GM12864 (cell line): ENCODE results near the gene DNAH8.
"Not testable (repeated sequence)": the region's sequence is repeated elsewhere in the genome, so short reads cannot be mapped to it uniquely, and the experiment has no call there.

ENCODE experiments used
- DNase-seq: peaks from one replicate; pipeline ENCODE4 v3.0.0-alpha.2; 2011; ENCODE audit warnings: low read depth
- H3K4me3 ChIP-seq: 2 replicates; pipeline ENCODE4 v1.5.1; 2011; ENCODE audit warnings: mild to moderate bottlenecking, low read depth, low read length, control low read depth
- CTCF ChIP-seq: IDR thresholded peaks from 2 replicates; pipeline ENCODE4 v1.5.1; 2011; ENCODE audit warnings: low read depth, mild to moderate bottlenecking, moderate library complexity, low read length, control low read depth, inconsistent platforms; ENCODE audit errors: missing control alignments

DNAH8 gene

GRCh38 chr6:38915205-38915925 lies 200.3 kb downstream of the DNAH8 start:
- no peak for TF ChIP-seq CTCF
- no peak for DNase-seq
- H3K4me3 ChIP-seq: no peak overlapping the region

- not testable (repeated sequence) for H3K4me3 ChIP-seq, DNase-seq
These were observed 206.4 kb downstream of the DNAH8 start for GRCh38 chr6:38921540-38921939.

GRCh38 chr6:38924791-38925509 lies 209.8 kb downstream of the DNAH8 start:
- TF ChIP-seq CTCF: no peak
- no peak for DNase-seq
- no peak overlapping the region for H3K4me3 ChIP-seq

GRCh38 chr6:38929560-38929959 lies 214.4 kb downstream of the DNAH8 start:
- TF ChIP-seq CTCF: no peak
- H3K4me3 ChIP-seq: no peak overlapping the region
- DNase-seq: no peak

GRCh38 chr6:38933426-38933825 lies 218.3 kb downstream of the DNAH8 start:
- TF ChIP-seq CTCF: no peak
- no peak for DNase-seq
- H3K4me3 ChIP-seq: no peak overlapping the region

- no peak overlapping the region for H3K4me3 ChIP-seq
- DNase-seq: no peak
- no peak for TF ChIP-seq CTCF
These were observed 219.9 kb downstream of the DNAH8 start for GRCh38 chr6:38935051-38935450.

- no peak for TF ChIP-seq CTCF
- DNase-seq: no peak
- no peak overlapping the region for H3K4me3 ChIP-seq
These were observed 222.9 kb downstream of the DNAH8 start for GRCh38 chr6:38937839-38938613.
